IMR-90 (cell line): ENCODE measurements around the gene TMEM163. TPM values are rescaled to one million over a fixed set of nuclear protein-coding genes. Genes with fewer than 3 reads are reported as not detected.

Source experiments
- ATAC-seq: fragments of 200-7000 bp; cut with Tn5 transposase; 2 replicates; pipeline ENCODE4 v1.9.1; 2020; ENCODE audit warnings: low read depth, mild to moderate bottlenecking, moderate library complexity
- BruUV-seq: library from RNA; stranded (reverse); fragments of 400-500 nt; replicated peaks from 2 replicates; lab custom pipeline; 2021; lab: Mats Ljungman, UMichigan
- CTCF ChIA-PET: fragments of 300-600 bp; formaldehyde crosslinking; extraction: SDS; loops from one replicate; lab custom pipeline; 2021; ENCODE audit warnings: antibody characterized with exemption; lab: Yijun Ruan, JAX
- POLR2A ChIA-PET: fragments of 300-600 bp; sonication (Branson Sonifier 250); formaldehyde crosslinking; loops from one replicate; lab custom pipeline; 2022; ENCODE audit warnings: antibody characterized with exemption; ENCODE audit not compliant: unreplicated experiment; lab: Charles Lee
- DNase-seq: peaks from one replicate; pipeline ENCODE4 v3.0.0; 2013
- H2AFZ ChIP-seq: replicated peaks from 2 replicates; pipeline ENCODE3; 2013; ENCODE audit warnings: low read length, mild to moderate bottlenecking; ENCODE audit not compliant: poor library complexity
- H2AK5ac ChIP-seq: 2 replicates; pipeline ENCODE4 v1.6.1; 2013; ENCODE audit warnings: low read depth, low read length, inconsistent platforms
- H2AK9ac ChIP-seq: replicated peaks from 2 replicates; pipeline ENCODE3; 2013; ENCODE audit warnings: mild to moderate bottlenecking, low read depth, low read length, moderate library complexity; ENCODE audit not compliant: poor library complexity
- H2BK120ac ChIP-seq: 2 replicates; pipeline ENCODE4 v1.6.1; 2013; ENCODE audit warnings: low read depth, low read length, inconsistent platforms
- H2BK15ac ChIP-seq: 3 replicates; pipeline ENCODE4 v1.6.1; 2013; ENCODE audit warnings: low read depth, low read length, inconsistent platforms
- H2BK20ac ChIP-seq: 2 replicates; pipeline ENCODE4 v1.6.1; 2013; ENCODE audit warnings: low read depth, mild to moderate bottlenecking, inconsistent platforms, low read length, moderate library complexity
- H2BK5ac ChIP-seq: 2 replicates; pipeline ENCODE4 v1.6.1; 2013; ENCODE audit warnings: mild to moderate bottlenecking, low read depth, low read length, inconsistent platforms; ENCODE audit not compliant: poor library complexity, severe bottlenecking
- H3K14ac ChIP-seq: replicated peaks from 2 replicates; pipeline ENCODE4 v1.6.1; 2013; ENCODE audit warnings: low read depth, low read length, inconsistent platforms
- H3K18ac ChIP-seq: 2 replicates; pipeline ENCODE4 v1.6.1; 2013; ENCODE audit warnings: low read depth, low read length, control low read depth
- H3K23ac ChIP-seq: 2 replicates; pipeline ENCODE4 v1.6.1; 2013; ENCODE audit warnings: low read depth, low read length, inconsistent platforms
- H3K27ac ChIP-seq: 2 replicates; pipeline ENCODE4 v1.5.1; 2013; ENCODE audit warnings: mild to moderate bottlenecking, control low read depth, low read length; ENCODE audit not compliant: insufficient read depth
- H3K27me3 ChIP-seq: 2 replicates; pipeline ENCODE4 v1.6.1; 2013; ENCODE audit warnings: low read length; ENCODE audit not compliant: control insufficient read depth, insufficient read depth
- H3K36me3 ChIP-seq: 2 replicates; pipeline ENCODE4 v1.6.1; 2013; ENCODE audit warnings: low read length, mixed read lengths; ENCODE audit not compliant: control insufficient read depth, insufficient read depth
- H3K4ac ChIP-seq: 2 replicates; pipeline ENCODE4 v1.6.1; 2013; ENCODE audit warnings: low read depth, low read length, inconsistent platforms
- H3K4me1 ChIP-seq: 2 replicates; pipeline ENCODE4 v1.6.1; 2013; ENCODE audit warnings: low read length, mixed read lengths; ENCODE audit not compliant: control insufficient read depth, insufficient read depth
- H3K4me2 ChIP-seq: 2 replicates; pipeline ENCODE4 v1.6.1; 2013; ENCODE audit warnings: low read depth, mild to moderate bottlenecking, control low read depth, low read length, moderate library complexity
- H3K4me3 ChIP-seq: 2 replicates; pipeline ENCODE4 v1.5.1; 2013; ENCODE audit warnings: low read depth, mild to moderate bottlenecking, control low read depth, low read length, moderate library complexity; ENCODE audit not compliant: insufficient read depth
- H3K56ac ChIP-seq: 2 replicates; pipeline ENCODE4 v1.6.1; 2013; ENCODE audit warnings: low read length, inconsistent platforms; ENCODE audit not compliant: insufficient read depth; ENCODE audit errors: extremely low read depth
- H3K79me1 ChIP-seq, 2 experiments: 2 replicates each; pipeline ENCODE4 v1.6.1; 2013; ENCODE audit warnings: low read length in 2 of 2, inconsistent platforms in 1 of 2, low read depth in 1 of 2
- H3K9ac ChIP-seq: 2 replicates; pipeline ENCODE4 v1.6.1; 2013; ENCODE audit warnings: low read depth, low read length, control low read depth
- H3K9me1 ChIP-seq: 2 replicates; pipeline ENCODE4 v1.6.1; 2013; ENCODE audit warnings: low read length, inconsistent platforms; ENCODE audit not compliant: insufficient read depth
- H3K9me3 ChIP-seq: 2 replicates; pipeline ENCODE4 v1.6.1; 2013; ENCODE audit warnings: low read length; ENCODE audit not compliant: control insufficient read depth, insufficient read depth
- H4K20me1 ChIP-seq: 2 replicates; pipeline ENCODE4 v1.6.1; 2013; ENCODE audit warnings: low read length, inconsistent platforms; ENCODE audit not compliant: insufficient read depth
- H4K5ac ChIP-seq: 2 replicates; pipeline ENCODE4 v1.6.1; 2013; ENCODE audit warnings: mild to moderate bottlenecking, low read depth, low read length, control low read depth
- H4K8ac ChIP-seq, 2 experiments: 2 replicates each; pipeline ENCODE4 v1.6.1; 2013; ENCODE audit warnings: low read depth in 2 of 2, low read length in 2 of 2, control low read depth in 1 of 2, inconsistent platforms in 1 of 2
- H4K91ac ChIP-seq: 2 replicates; pipeline ENCODE4 v1.6.1; 2013; ENCODE audit warnings: low read depth, low read length, inconsistent platforms; ENCODE audit not compliant: insufficient read depth
- BHLHE40 ChIP-seq: fragments of 150-350 bp; IDR thresholded peaks from 2 replicates; pipeline ENCODE4 v1.6.1; 2016; ENCODE audit warnings: mild to moderate bottlenecking, low read depth, low read length
- CEBPB ChIP-seq: IDR thresholded peaks from 2 replicates; pipeline ENCODE4 v1.6.1; 2012; ENCODE audit warnings: low read depth, low read length, improper control_type of control experiment
- CHD1 ChIP-seq: IDR thresholded peaks from 2 replicates; pipeline ENCODE4 v1.6.1; 2012; ENCODE audit warnings: low read depth, low read length, improper control_type of control experiment
- CTCF ChIP-seq: conservative IDR thresholded peaks from 2 replicates; pipeline ENCODE4 v1.5.1; 2012; ENCODE audit warnings: mild to moderate bottlenecking, low read depth, low read length, improper control_type of control experiment
- ELK1 ChIP-seq: fragments of 150-350 bp; IDR thresholded peaks from 2 replicates; pipeline ENCODE4 v1.6.1; 2016; ENCODE audit warnings: low read depth, mild to moderate bottlenecking, low read length, moderate library complexity, borderline replicate concordance
- FOS ChIP-seq: fragments of 150-350 bp; IDR thresholded peaks from 2 replicates; pipeline ENCODE4 v1.6.1; 2016; ENCODE audit warnings: low read depth, low read length
- MAFK ChIP-seq: IDR thresholded peaks from 2 replicates; pipeline ENCODE4 v1.6.1; 2012; ENCODE audit warnings: low read depth, low read length, improper control_type of control experiment
- MAZ ChIP-seq: IDR thresholded peaks from 2 replicates; pipeline ENCODE4 v1.6.1; 2012; ENCODE audit warnings: low read depth, mild to moderate bottlenecking, low read length, improper control_type of control experiment, moderate library complexity, borderline replicate concordance
- MXI1 ChIP-seq: IDR thresholded peaks from 2 replicates; pipeline ENCODE4 v1.6.1; 2012; ENCODE audit warnings: low read depth, mild to moderate bottlenecking, low read length, moderate library complexity, borderline replicate concordance
- NFE2L2 ChIP-seq: fragments of 150-350 bp; IDR thresholded peaks from 2 replicates; pipeline ENCODE4 v1.6.1; 2016; ENCODE audit warnings: low read depth, mild to moderate bottlenecking, low read length
- POLR2A ChIP-seq: IDR thresholded peaks from 2 replicates; pipeline ENCODE4 v1.6.1; 2012; ENCODE audit warnings: mild to moderate bottlenecking, low read depth, low read length
- RAD21 ChIP-seq: IDR thresholded peaks from 2 replicates; pipeline ENCODE4 v1.6.1; 2012; ENCODE audit warnings: low read length, improper control_type of control experiment
- RCOR1 ChIP-seq: IDR thresholded peaks from 2 replicates; pipeline ENCODE4 v1.6.1; 2012; ENCODE audit warnings: mild to moderate bottlenecking, low read length, improper control_type of control experiment; ENCODE audit not compliant: insufficient replicate concordance
- RFX5 ChIP-seq: IDR thresholded peaks from 2 replicates; pipeline ENCODE4 v1.8.0; 2012; ENCODE audit warnings: low read depth, mild to moderate bottlenecking, low read length, moderate library complexity
- SMC3 ChIP-seq: fragments of 150-350 bp; IDR thresholded peaks from 2 replicates; pipeline ENCODE4 v1.6.1; 2016; ENCODE audit warnings: low read depth, mild to moderate bottlenecking, antibody characterized with exemption, low read length, moderate library complexity
- WGBS, 2 experiments: methylation state at CpG; one replicate each; pipeline versions ENCODE4 v1.1.5 to v1.1.7; 2013; ENCODE audit warnings: missing lambda C conversion rate in 2 of 2; ENCODE audit not compliant: insufficient read length in 1 of 2; ENCODE audit errors: extremely low coverage in 2 of 2; 5-methylcytosine and 5-hydroxymethylcytosine counted together
- dilution Hi-C: fragments of 300-500 bp; cut with HindIII; formaldehyde crosslinking; loops from one replicate; pipeline ENCODE4 v1.14.3; 2018; ENCODE audit warnings: low sequenced_read_pairs; ENCODE audit not compliant: unreplicated experiment
- in situ Hi-C: fragments of 300-500 bp; cut with MboI; formaldehyde crosslinking; loops from 3 replicates; pipeline ENCODE4 v1.14.3; 2019; ENCODE audit warnings: low sequenced_read_pairs, inconsistent platforms, mixed read lengths
- intact Hi-C: fragments of 100-400 bp; cut with micrococcal nuclease; formaldehyde crosslinking; loops from 2 replicates; pipeline ENCODE4 v1.10.0; 2022
- polyA plus RNA-seq, 3 experiments: library from polyadenylated mRNA; depleted of rRNA; stranded (reverse); fragments of >200 nt; gene quantifications; 2 replicates each; pipeline ENCODE4 v1.2.3, GENCODE V29; 2012; ENCODE audit warnings: low replicate concordance in 1 of 3
- total RNA-seq: library from RNA; depleted of rRNA; stranded (reverse); fragments of >200 nt; gene quantifications from 2 replicates; pipeline ENCODE4 v1.2.3, GENCODE V29; 2012

TMEM163 gene
- total and polyA plus RNA-seq, 2 of the 4 experiments (the other 2 are of a cell fraction), result not detected

DNA sequence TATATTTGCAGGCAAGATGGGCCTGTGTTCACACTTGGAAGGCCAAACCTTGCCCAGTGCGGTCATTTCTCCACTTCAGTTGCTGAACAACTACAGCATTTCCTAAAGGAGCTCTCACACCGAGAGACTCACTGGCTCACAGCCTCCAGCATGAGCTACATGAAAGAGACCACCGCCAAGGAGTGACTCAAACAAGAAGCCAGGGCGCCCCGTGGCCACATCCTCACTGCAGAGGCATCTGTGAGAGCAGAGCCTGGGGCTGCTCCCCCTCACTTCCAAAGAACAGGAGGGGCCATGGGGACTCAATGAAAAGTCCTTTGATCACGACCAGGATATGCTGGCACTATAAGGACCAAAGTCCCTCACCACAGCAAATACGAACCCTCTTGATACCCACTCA is 50.0 kb downstream of the TMEM163 start:
- intact Hi-C loops, result no loop called here
- Histone ChIP-seq H3K4me3 (no peak overlapping the region), H3K14ac (no peak overlapping the region), H2BK120ac (no peak overlapping the region), H3K79me1 (no peaks in the 10 kb centered on the region), H3K9me1 (no peaks in the 10 kb centered on the region), H3K27ac (no peak overlapping the region), H2BK15ac (no peak overlapping the region), H4K8ac (no peak overlapping the region), H3K27me3 (peaks cover 2% of the 10 kb centered on the region; the same call in 1 of the 2 replicates), H3K9ac (no peak overlapping the region), H2AK9ac (no peak overlapping the region), H3K4me2 (no peak overlapping the region), H3K4me1 (no peaks in the 10 kb centered on the region), H2BK5ac (no peak overlapping the region), H4K20me1 (no peaks in the 10 kb centered on the region), H3K4ac (no peak overlapping the region), H4K5ac (no peak overlapping the region), H3K9me3 (no peaks in the 10 kb centered on the region), H3K23ac (no peak overlapping the region), H3K36me3 (no peaks in the 10 kb centered on the region), H2AFZ (no peak overlapping the region), H2BK20ac (no peak overlapping the region), H2AK5ac (no peak overlapping the region), H3K18ac (no peak overlapping the region), H4K91ac (no peak overlapping the region), H3K56ac (no peak overlapping the region)
- TF ChIP-seq NFE2L2 (no peak), RFX5 (no peak), MAFK (no peak), ELK1 (no peak), CTCF (no peak), SMC3 (no peak), MXI1 (no peak), CEBPB (no peak), CHD1 (no peak), BHLHE40 (no peak), RAD21 (no peak), RCOR1 (no peak), POLR2A (no peak), MAZ (no peak), FOS (no peak)
- dilution Hi-C loops, result no loop called here
- BruUV-seq, result no TSS peak
- ATAC-seq, result no peak
- ChIA-PET POLR2A (no interaction called here), CTCF (no interaction called here)
- no peak for DNase-seq
- in situ Hi-C loops, result no loop called here
- 70% methylated on average over 4 of the region's 7 CpGs; no CpG with 5 or more reads in 1 of the 2 experiments for WGBS, 2 experiments
